DMS114 treated with DMSO at 0.1 percent for 48 hours (cell line): ENCODE data around the gene OSBPL8.
A peak's percentile ranks its signal among the peaks of the same experiment; 100 is the strongest.
"Not testable (repeated sequence)": the region's sequence is repeated elsewhere in the genome, so short reads cannot be mapped to it uniquely, and the experiment has no call there.

Experiments
- DNase-seq: peaks from one replicate; lab custom pipeline; 2025; ENCODE audit not compliant: unreplicated experiment; lab: John Stamatoyannopoulos, UW

OSBPL8 gene

GRCh38 chr12:76428117-76428516 is 131.5 kb downstream of the OSBPL8 start:
- no peak for DNase-seq

- DNase-seq, result no peak
These were observed 133.4 kb downstream of the OSBPL8 start for GRCh38 chr12:76426160-76426559.

GRCh38 chr12:76424941-76425340 is 134.6 kb downstream of the OSBPL8 start:
- DNase-seq, result no peak

GRCh38 chr12:76422543-76423438 is 136.8 kb downstream of the OSBPL8 start:
- peak; percentile 77 for DNase-seq

GRCh38 chr12:76422154-76422542 is 137.4 kb downstream of the OSBPL8 start:
- peak; percentile 77 for DNase-seq

- DNase-seq, result peak; percentile 37
These were observed 138.5 kb downstream of the OSBPL8 start for GRCh38 chr12:76421046-76421445.

- no peak for DNase-seq
These were observed 139.3 kb downstream of the OSBPL8 start for GRCh38 chr12:76420222-76420621.

- DNase-seq, result no peak
These were observed 142.5 kb downstream of the OSBPL8 start for GRCh38 chr12:76417116-76417515.

GRCh38 chr12:76413121-76413520 is 146.4 kb downstream of the OSBPL8 start:
- DNase-seq, result no peak

GRCh38 chr12:76410781-76411180 is 148.8 kb downstream of the OSBPL8 start:
- DNase-seq, result no peak

- DNase-seq, result no peak
These were observed 149.2 kb downstream of the OSBPL8 start for GRCh38 chr12:76410371-76410770.

GRCh38 chr12:76409074-76409473 is 150.5 kb downstream of the OSBPL8 start:
- no peak for DNase-seq

- no peak for DNase-seq
These were observed 151.9 kb downstream of the OSBPL8 start for GRCh38 chr12:76407710-76408109.

GRCh38 chr12:76402259-76402658 is 157.3 kb downstream of the OSBPL8 start:
- no peak for DNase-seq

- no peak for DNase-seq
These were observed 159.4 kb downstream of the OSBPL8 start for GRCh38 chr12:76400136-76400535.

- DNase-seq, result no peak
These were observed 160.5 kb downstream of the OSBPL8 start for GRCh38 chr12:76399040-76399439.

- no peak for DNase-seq
These were observed 161.5 kb downstream of the OSBPL8 start for GRCh38 chr12:76398106-76398505.

GRCh38 chr12:76391461-76391860 is 168.1 kb downstream of the OSBPL8 start:
- DNase-seq, result no peak

- no peak for DNase-seq
These were observed 172.0 kb downstream of the OSBPL8 start for GRCh38 chr12:76387614-76388013.

GRCh38 chr12:76384560-76384959 is 175.0 kb downstream of the OSBPL8 start:
- DNase-seq, result no peak

- DNase-seq, result no peak
These were observed 175.6 kb downstream of the OSBPL8 start for GRCh38 chr12:76383988-76384387.

GRCh38 chr12:76379261-76379660 is 180.3 kb downstream of the OSBPL8 start:
- no peak for DNase-seq

- not testable (repeated sequence) for DNase-seq
These were observed 182.7 kb downstream of the OSBPL8 start for GRCh38 chr12:76376876-76377275.
